ENCODE results near the gene SGK1.

DNA sequence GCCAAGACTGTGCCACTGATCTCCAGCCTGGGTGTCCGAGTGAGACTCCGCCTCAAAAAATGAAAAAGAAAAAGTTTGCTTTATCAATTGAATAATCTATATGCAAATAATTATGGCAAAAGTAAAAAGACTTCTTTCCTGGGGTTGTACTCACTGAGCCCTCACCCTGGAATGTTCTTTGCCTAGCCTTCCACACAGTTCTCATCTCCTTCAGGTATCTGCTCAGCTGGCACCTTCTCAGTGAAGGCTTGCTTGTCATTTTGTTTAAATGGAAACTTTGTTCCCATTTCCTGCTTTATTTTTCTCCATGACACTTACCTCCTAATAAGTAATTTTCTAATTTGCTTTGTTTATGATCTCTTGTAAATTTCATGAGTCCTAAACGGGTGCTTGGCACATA, 96.7 kb downstream of the SGK1 start:
- TF ChIP-seq POLR2A (IDR thresholded peaks at IDR 0.05) (no peak), POLR2AphosphoS5 (IDR thresholded peaks at IDR 0.05) (no peak), EP300 (IDR thresholded peaks at IDR 0.05) (no peak)
- TF ChIP-seq, protein P1, sequence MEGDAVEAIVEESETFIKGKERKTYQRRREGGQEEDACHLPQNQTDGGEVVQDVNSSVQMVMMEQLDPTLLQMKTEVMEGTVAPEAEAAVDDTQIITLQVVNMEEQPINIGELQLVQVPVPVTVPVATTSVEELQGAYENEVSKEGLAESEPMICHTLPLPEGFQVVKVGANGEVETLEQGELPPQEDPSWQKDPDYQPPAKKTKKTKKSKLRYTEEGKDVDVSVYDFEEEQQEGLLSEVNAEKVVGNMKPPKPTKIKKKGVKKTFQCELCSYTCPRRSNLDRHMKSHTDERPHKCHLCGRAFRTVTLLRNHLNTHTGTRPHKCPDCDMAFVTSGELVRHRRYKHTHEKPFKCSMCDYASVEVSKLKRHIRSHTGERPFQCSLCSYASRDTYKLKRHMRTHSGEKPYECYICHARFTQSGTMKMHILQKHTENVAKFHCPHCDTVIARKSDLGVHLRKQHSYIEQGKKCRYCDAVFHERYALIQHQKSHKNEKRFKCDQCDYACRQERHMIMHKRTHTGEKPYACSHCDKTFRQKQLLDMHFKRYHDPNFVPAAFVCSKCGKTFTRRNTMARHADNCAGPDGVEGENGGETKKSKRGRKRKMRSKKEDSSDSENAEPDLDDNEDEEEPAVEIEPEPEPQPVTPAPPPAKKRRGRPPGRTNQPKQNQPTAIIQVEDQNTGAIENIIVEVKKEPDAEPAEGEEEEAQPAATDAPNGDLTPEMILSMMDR (IDR thresholded peaks at IDR 0.05), result no peak
